CD8-positive, alpha-beta memory T cell (primary cell): Measurements from ENCODE around the gene OR4N2. TPM values are rescaled to one million over a fixed set of nuclear protein-coding genes. Genes with fewer than 3 reads are reported as not detected.
"Not testable (repeated sequence)": the region's sequence is repeated elsewhere in the genome, so short reads cannot be mapped to it uniquely, and the experiment has no call there.

ENCODE experiments used
- CTCF ChIA-PET: fragments of 350-600 bp; sonication (Branson Sonifier 250); formaldehyde crosslinking; loops from one replicate; lab custom pipeline; 2021; ENCODE audit warnings: antibody characterized with exemption; lab: Charles Lee
- POLR2A ChIA-PET: fragments of 350-600 bp; sonication (Branson Sonifier 250); formaldehyde crosslinking; loops from one replicate; lab custom pipeline; 2021; ENCODE audit warnings: antibody characterized with exemption; lab: Charles Lee
- DNase-seq, 5 donors: peaks; one replicate each; pipeline versions ENCODE4 v3.0.0 to v3.0.0-alpha.2; 2020 to 2022; ENCODE audit warnings: mixed read lengths in 1 of 5
- H3K27ac ChIP-seq: one replicate; pipeline ENCODE4 v1.7.0; 2013; ENCODE audit warnings: low read depth, mild to moderate bottlenecking, low read length, moderate library complexity
- H3K27me3 ChIP-seq: 2 replicates; pipeline ENCODE4 v1.7.0; 2013; ENCODE audit warnings: low read length, mild to moderate bottlenecking; ENCODE audit not compliant: insufficient read depth, poor library complexity, severe bottlenecking
- H3K36me3 ChIP-seq: 2 replicates; pipeline ENCODE4 v1.7.0; 2013; ENCODE audit warnings: mild to moderate bottlenecking, low read length, moderate library complexity; ENCODE audit not compliant: insufficient read depth
- H3K4me1 ChIP-seq: 2 replicates; pipeline ENCODE4 v1.7.0; 2013; ENCODE audit warnings: mild to moderate bottlenecking, low read length, moderate library complexity; ENCODE audit not compliant: insufficient read depth
- H3K4me3 ChIP-seq: 2 replicates; pipeline ENCODE4 v1.7.0; 2013; ENCODE audit warnings: mild to moderate bottlenecking, low read length
- H3K9me3 ChIP-seq: 2 replicates; pipeline ENCODE4 v1.7.0; 2013; ENCODE audit warnings: mild to moderate bottlenecking, low read length
- H3K27ac Mint-ChIP-seq, 8 donors: one replicate each; pipeline ENCODE4 v1.8.0; 2020 to 2021; ENCODE audit warnings: mixed read lengths in 8 of 8, mild to moderate bottlenecking in 6 of 8, inconsistent platforms in 3 of 8, moderate library complexity in 3 of 8
- H3K27me3 Mint-ChIP-seq, 2 donors: one replicate each; pipeline ENCODE4 v1.8.0; 2020 to 2021; ENCODE audit warnings: mixed read lengths in 2 of 2, mild to moderate bottlenecking in 1 of 2, moderate library complexity in 1 of 2
- H3K36me3 Mint-ChIP-seq, 3 donors: one replicate each; pipeline ENCODE4 v1.8.0; 2020 to 2021; ENCODE audit warnings: mixed read lengths in 3 of 3, inconsistent platforms in 1 of 3, mild to moderate bottlenecking in 1 of 3
- H3K4me1 Mint-ChIP-seq, 3 donors: one replicate each; pipeline ENCODE4 v1.8.0; 2020 to 2021; ENCODE audit warnings: mixed read lengths in 3 of 3, inconsistent platforms in 1 of 3, mild to moderate bottlenecking in 1 of 3
- H3K4me3 Mint-ChIP-seq, 7 donors: one replicate each; pipeline ENCODE4 v1.8.0; 2020 to 2021; ENCODE audit warnings: mixed read lengths in 7 of 7, mild to moderate bottlenecking in 6 of 7, moderate library complexity in 4 of 7, inconsistent platforms in 2 of 7
- H3K9me3 Mint-ChIP-seq, 5 donors: one replicate each; pipeline ENCODE4 v1.8.0; 2020 to 2022; ENCODE audit warnings: mixed read lengths in 5 of 5, mild to moderate bottlenecking in 3 of 5, moderate library complexity in 2 of 5, inconsistent platforms in 1 of 5
- polyA plus RNA-seq: library from polyadenylated mRNA; unstranded; fragments of 300-500 nt; fragmentation: Illumina TruSeq; gene quantifications from one replicate; pipeline ENCODE4 v1.2.3, GENCODE V29; 2021
- total RNA-seq, 2 experiments: library from RNA; stranded (reverse); gene quantifications; one replicate each; pipeline ENCODE4 v1.2.3, GENCODE V29; 2021

OR4N2 gene
- total and polyA plus RNA-seq, 3 experiments from 2014 or later, result not detected

DNA sequence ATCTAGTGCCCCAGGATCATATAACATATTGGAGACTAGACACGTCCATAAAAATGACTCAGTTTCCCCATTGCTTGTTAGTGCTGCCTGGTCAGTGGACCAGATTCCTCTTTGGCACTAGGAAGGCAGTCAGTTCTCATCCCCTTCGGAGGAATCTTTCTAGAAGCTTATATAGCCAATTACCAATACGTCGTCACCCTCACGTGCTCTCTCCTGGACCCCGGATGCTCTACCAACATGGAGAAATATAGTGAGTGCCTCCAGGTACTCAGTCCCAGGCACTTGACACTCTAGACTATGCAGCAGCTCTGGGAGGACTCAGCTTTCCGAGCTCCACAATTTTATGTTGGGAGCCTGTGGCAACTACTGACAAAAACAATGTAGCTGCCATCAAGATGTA is 15.4 kb upstream of the OR4N2 start:
- DNase-seq, H3K27me3 Mint-ChIP-seq, H3K27me3 ChIP-seq, POLR2A ChIA-PET, H3K4me3 ChIP-seq, H3K9me3 ChIP-seq, H3K27ac ChIP-seq, H3K4me1 ChIP-seq, H3K9me3 Mint-ChIP-seq, H3K36me3 ChIP-seq, H3K27ac Mint-ChIP-seq, H3K4me3 Mint-ChIP-seq, CTCF ChIA-PET, H3K36me3 Mint-ChIP-seq, H3K4me1 Mint-ChIP-seq: not testable (repeated sequence)

DNA sequence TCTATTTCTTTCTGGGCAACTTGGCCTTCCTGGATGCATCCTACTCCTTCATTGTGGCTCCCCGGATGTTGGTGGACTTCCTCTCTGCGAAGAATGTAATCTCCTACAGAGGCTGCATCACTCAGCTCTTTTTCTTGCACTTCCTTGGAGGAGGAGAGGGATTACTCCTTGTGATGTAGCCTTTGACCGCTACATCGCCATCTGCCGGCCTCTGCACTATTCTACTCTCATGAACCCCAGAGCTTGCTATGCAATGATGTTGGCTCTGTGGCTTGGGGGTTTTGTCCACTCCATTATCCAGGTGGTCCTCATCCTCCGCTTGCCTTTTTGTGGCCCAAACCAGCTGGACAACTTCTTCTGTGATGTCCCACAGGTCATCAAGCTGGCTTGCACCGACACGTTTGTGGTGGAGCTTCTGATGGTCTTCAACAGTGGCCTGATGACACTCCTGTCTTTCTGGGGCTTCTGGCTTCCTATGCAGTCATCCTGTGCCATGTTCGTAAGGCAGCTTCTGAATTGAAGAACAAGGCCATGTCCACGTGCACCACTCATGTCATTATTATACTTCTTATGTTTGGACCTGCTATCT is 7.0 kb upstream of the OR4N2 start:
- H3K36me3 Mint-ChIP-seq, POLR2A ChIA-PET, CTCF ChIA-PET, H3K27me3 ChIP-seq, H3K4me3 ChIP-seq, H3K9me3 Mint-ChIP-seq, H3K4me1 Mint-ChIP-seq, H3K27ac Mint-ChIP-seq, H3K9me3 ChIP-seq, H3K4me1 ChIP-seq, H3K36me3 ChIP-seq, H3K27me3 Mint-ChIP-seq, DNase-seq, H3K4me3 Mint-ChIP-seq, H3K27ac ChIP-seq: not testable (repeated sequence)

DNA sequence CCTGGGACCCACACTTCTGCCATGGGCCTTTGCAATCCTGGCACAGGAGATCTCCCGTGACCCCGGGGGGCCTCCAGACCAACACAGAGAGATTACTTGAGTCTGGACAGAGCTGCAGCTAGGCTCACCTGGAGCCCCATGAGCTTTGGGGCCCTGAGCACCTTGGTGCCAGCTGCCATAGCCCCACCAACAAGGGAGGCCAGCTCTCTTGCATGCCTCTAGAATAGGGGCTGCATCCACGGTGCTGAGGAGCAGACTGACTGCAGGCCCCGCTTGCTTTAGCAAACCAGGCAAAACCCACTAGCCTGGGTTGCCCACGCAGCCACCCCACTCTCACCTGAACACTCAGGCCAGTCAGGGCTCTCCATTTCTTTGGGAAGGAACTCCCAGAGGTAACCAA is 3.7 kb upstream of the OR4N2 start:
- H3K36me3 ChIP-seq, result no peaks in the 10 kb centered on the region
- H3K4me3 ChIP-seq, result no peak overlapping the region
- no peak for DNase-seq
- ChIA-PET CTCF (no interaction called here), POLR2A (no interaction called here)
- Mint-ChIP-seq H3K4me1 (no peaks in the 10 kb centered on the region), H3K27me3 (no peaks in the 10 kb centered on the region), H3K36me3 (no peaks in the 10 kb centered on the region), H3K4me3 (no peak overlapping the region), H3K9me3 (peaks cover 0 to 5% (median 2%) of the 10 kb centered on the region in 5 donors), H3K27ac (no peak overlapping the region)
- H3K4me1 ChIP-seq, result no peaks in the 10 kb centered on the region
- H3K27me3 ChIP-seq, result no peaks in the 10 kb centered on the region
- H3K9me3 ChIP-seq, result no peaks in the 10 kb centered on the region
- H3K27ac ChIP-seq, result no peak overlapping the region

DNA sequence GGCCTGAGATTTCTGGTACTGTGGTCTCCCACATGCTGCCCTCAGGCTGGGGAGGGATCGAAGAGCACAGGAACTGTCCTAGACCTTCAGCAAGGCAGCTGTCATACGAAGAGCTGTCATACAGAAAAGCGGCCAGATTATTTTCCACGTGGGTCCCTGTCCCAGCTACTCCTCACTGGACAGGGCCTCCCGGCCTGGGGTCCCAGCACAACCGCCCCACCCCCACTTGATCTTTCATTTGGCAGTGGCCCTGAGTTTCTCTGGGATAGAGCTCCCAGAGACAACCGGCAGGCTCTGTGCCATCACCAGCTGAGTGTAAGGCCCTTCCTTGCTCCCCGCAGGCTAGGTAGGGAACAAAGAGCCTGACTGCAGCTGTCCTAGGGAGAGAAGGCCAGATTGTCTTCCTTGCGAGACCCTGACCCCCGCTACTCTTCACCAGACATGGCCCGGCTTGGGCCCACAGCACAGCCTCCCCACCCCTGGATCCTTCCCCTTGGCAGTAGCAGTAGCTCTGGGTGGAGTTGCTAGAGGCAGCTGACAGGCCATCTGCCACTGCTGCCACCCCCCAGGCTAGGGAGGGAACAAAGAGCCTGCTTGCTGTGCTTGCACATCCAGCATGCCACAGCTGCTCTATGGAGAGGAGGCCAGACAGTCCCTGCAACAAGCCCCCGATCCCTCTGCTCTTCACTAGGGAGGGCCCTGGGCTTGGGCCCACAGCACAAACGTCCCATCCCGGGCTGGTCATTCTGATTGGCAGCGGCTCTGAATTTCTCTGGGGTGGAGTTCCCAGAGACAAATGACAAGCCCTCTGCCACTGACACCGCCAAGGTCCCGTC is 3.1 kb upstream of the OR4N2 start:
- no peak overlapping the region for H3K27ac Mint-ChIP-seq
- H3K9me3 Mint-ChIP-seq, result peaks cover 0 to 5% (median 2%) of the 10 kb centered on the region in 5 donors
- no peaks in the 10 kb centered on the region for H3K4me1 Mint-ChIP-seq
- Histone ChIP-seq H3K9me3 (no peaks in the 10 kb centered on the region), H3K36me3 (no peaks in the 10 kb centered on the region), H3K4me3 (no peak overlapping the region), H3K4me1 (no peaks in the 10 kb centered on the region), H3K27ac (no peak overlapping the region), H3K27me3 (no peaks in the 10 kb centered on the region)
- no peaks in the 10 kb centered on the region for H3K36me3 Mint-ChIP-seq
- POLR2A ChIA-PET, result no interaction called here
- H3K27me3 Mint-ChIP-seq, result no peaks in the 10 kb centered on the region
- DNase-seq, result no peak
- H3K4me3 Mint-ChIP-seq, result no peak overlapping the region
- CTCF ChIA-PET, result no interaction called here

DNA sequence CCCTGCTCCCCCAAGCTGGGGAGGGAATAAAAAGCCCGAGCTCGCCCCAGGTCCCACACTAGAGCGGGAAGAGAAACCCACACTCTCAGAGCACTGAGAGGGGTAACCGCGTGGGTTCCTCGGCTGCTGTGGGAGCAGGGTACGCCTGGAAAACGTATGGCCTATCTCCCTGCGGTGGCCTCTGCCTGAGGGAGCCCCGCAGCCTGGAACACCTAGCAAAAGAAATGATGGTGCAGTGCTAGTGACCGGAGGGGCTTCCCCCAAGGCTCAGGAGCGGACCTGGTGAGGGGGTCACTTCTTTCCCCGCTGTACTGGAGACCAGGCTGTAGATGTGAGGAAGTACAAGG is 2.5 kb upstream of the OR4N2 start:
- CTCF ChIA-PET, result no interaction called here
- POLR2A ChIA-PET, result no interaction called here
- no peaks in the 10 kb centered on the region for H3K9me3 ChIP-seq
- no peak for DNase-seq
- Mint-ChIP-seq H3K36me3 (no peaks in the 10 kb centered on the region), H3K4me3 (no peak overlapping the region), H3K9me3 (peaks cover 0 to 5% (median 2%) of the 10 kb centered on the region in 5 donors), H3K4me1 (no peaks in the 10 kb centered on the region), H3K27me3 (no peaks in the 10 kb centered on the region), H3K27ac (no peak overlapping the region)
- H3K4me3 ChIP-seq, result no peak overlapping the region
- H3K27ac ChIP-seq, result no peak overlapping the region
- no peaks in the 10 kb centered on the region for H3K36me3 ChIP-seq
- H3K27me3 ChIP-seq, result no peaks in the 10 kb centered on the region
- no peaks in the 10 kb centered on the region for H3K4me1 ChIP-seq

DNA sequence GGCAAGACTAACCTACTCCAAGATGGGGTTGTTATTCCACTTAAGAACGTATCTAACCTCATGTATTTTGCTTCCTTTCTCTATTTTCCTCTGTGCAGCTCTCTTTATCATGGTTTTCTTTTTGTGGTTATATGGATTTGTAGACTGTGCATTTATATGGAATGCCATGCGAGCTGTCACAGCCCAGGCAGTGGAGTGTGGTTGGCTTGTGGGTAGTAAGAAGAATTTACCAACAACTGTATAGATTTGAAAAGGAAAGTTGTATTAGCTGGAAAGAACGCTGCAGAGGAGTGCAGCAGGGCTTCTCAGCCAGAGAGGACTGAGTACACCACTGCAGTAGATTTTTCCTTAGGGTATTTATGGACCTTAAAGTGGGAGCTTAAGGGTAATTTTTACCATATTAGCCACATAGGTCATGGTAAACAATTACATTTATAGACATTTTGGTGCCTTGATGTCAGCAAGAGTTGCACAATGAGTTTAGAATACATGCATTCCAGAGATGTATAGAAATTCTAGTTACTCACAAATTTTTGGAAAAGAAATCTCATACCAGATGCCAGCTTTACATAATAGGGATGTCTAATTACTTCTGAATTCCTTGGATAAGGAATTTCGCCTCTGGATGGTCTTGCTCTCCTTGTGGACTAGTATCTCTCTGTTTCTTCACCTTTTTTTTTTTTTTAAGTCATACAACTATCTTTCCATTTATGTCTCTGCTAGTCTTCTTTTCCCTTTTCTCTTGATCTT is 9.8 kb downstream of the OR4N2 start:
- not testable (repeated sequence) for H3K27me3 Mint-ChIP-seq, H3K36me3 Mint-ChIP-seq

DNA sequence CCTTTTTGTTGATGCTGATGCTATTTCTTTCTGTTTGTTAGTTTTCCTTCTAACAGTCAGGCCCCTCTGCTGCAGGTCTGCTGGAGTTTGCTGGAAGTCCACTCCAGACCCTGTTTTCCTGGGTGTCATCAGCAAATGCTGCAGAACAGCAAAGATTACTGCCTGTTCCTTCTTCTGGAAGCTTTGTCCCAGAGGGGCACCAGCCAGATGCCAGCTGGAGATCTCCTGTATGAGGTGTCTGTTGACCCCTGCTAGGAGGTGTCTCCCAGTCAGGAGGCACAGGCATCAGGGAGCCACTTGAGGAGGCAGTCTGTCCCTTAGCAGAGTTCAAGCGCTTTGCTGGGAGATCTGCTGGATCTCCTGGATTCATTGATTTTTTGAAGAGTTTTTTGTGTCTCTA is 16.3 kb downstream of the OR4N2 start:
- H3K9me3 Mint-ChIP-seq, result peaks cover 0 to 10% (median 0%) of the 10 kb centered on the region in 5 donors
- H3K27ac Mint-ChIP-seq, H3K4me3 ChIP-seq, H3K27ac ChIP-seq, DNase-seq, CTCF ChIA-PET, H3K4me3 Mint-ChIP-seq, H3K4me1 Mint-ChIP-seq, POLR2A ChIA-PET, H3K36me3 Mint-ChIP-seq, H3K27me3 Mint-ChIP-seq, H3K9me3 ChIP-seq, H3K36me3 ChIP-seq, H3K4me1 ChIP-seq, H3K27me3 ChIP-seq: not testable (repeated sequence)

More for the DNA sequence above, 9.8 kb downstream of the OR4N2 start:
- H3K9me3 Mint-ChIP-seq, H3K9me3 ChIP-seq, POLR2A ChIA-PET, H3K36me3 ChIP-seq, H3K27me3 ChIP-seq, H3K4me3 ChIP-seq, H3K27ac Mint-ChIP-seq, H3K4me1 ChIP-seq, DNase-seq, H3K27ac ChIP-seq, H3K4me1 Mint-ChIP-seq, H3K4me3 Mint-ChIP-seq, CTCF ChIA-PET: not testable (repeated sequence)

DNA sequence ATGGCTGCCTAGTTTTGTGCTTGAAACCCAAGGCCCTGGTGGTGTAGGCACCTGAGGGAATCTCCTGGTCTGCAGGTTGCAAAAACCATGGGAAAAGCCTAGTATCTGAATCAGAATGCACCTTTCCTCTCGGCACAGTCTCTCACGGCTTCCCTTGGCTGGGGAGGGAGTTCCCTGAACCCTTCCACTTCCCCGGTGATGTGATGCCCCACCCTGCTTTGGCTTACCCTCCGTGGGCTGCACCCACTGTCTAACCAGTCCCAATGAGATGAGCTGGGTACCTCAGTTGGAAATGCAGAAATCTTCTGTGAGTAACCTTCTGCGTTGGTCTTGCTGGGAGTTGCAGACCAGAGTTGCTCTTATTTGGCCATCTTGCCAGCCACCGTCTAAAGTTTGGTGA is 17.4 kb downstream of the OR4N2 start:
- CTCF ChIA-PET, H3K36me3 ChIP-seq, POLR2A ChIA-PET, H3K36me3 Mint-ChIP-seq, H3K27me3 ChIP-seq, DNase-seq, H3K4me3 ChIP-seq, H3K27ac Mint-ChIP-seq, H3K27ac ChIP-seq, H3K4me3 Mint-ChIP-seq, H3K4me1 ChIP-seq, H3K9me3 ChIP-seq, H3K27me3 Mint-ChIP-seq, H3K4me1 Mint-ChIP-seq: not testable (repeated sequence)
- H3K9me3 Mint-ChIP-seq, result peaks cover 0 to 10% (median 0%) of the 10 kb centered on the region in 5 donors
